ENCODE measurements around the gene TMC6.

Gene TMC6

DNA sequence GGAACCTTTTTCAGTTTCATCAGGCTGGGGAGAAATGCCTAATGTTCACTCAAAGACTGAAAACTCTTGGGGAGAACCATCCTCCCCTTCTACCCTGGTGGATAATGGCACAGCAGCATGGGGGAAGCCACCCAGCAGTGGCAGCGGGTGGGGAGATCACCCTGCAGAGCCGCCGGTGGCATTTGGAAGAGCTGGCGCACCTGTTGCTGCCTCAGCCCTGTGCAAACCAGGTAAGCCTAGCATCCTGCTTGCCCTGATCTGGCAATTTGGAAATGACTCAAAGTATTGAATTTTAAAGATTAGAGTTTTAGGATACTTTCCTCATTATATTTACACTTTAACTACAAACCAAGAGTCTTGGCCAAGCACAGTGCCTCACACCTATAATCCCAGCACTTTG, 63.8 kb downstream of the TMC6 start:
- no peak for DNase-seq

DNA sequence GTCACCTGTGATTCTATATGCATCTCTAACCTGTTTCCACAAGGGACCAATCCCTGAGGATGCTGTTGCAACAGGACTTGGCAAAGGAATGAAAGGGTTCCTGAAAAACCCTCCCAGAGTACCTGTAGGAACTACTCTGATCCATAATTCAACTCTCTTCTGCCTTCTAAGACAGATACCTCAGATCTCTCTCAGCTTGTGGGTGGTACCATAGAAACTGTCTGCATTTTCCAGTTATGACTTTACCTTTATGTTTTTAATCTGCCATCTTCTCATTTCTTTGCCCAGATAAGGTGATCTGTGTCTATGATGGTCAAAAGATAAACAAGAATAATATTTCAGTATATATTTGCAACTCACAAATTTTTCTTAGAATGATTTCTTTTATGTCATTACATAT, 65.1 kb downstream of the TMC6 start:
- no peak for DNase-seq

GRCh38 chr17:78062596-78062995, 66.0 kb downstream of the TMC6 start:
- no peak for DNase-seq
